HepG2 (cell line): ENCODE data around the gene VASN. TPM values are rescaled to one million over a fixed set of nuclear protein-coding genes. Genes with fewer than 3 reads are reported as not detected.

ENCODE experiments used
- ATAC-seq: fragments of 200-7000 bp; cut with Tn5 transposase; 3 replicates; pipeline ENCODE4 v1.9.1; 2020; ENCODE audit warnings: mild to moderate bottlenecking, moderate library complexity
- BruUV-seq: library from RNA; stranded (reverse); fragments of 400-500 nt; replicated peaks from 2 replicates; lab custom pipeline; 2021; lab: Mats Ljungman, UMichigan
- CTCF ChIA-PET: fragments of 300-600 bp; formaldehyde crosslinking; extraction: SDS; loops from one replicate; lab custom pipeline; 2021; ENCODE audit warnings: low total read pairs, inconsistent platforms, low intra/inter-chr PET ratio; lab: Yijun Ruan, JAX
- POLR2A ChIA-PET: fragments of 350-600 bp; sonication (Branson Sonifier 250); formaldehyde crosslinking; loops from one replicate; lab custom pipeline; 2020; ENCODE audit warnings: antibody characterized with exemption, inconsistent platforms; lab: Yijun Ruan, JAX
- DNase-seq: peaks from one replicate; pipeline ENCODE4 v3.0.0-alpha.2; 2015; ENCODE audit warnings: low spot score
- FAIRE-seq: peaks from 3 replicates; lab custom pipeline; 2011; peaks lifted over from hg19 to GRCh38; lab: Jason Lieb, UNC
- H2AFZ ChIP-seq: one replicate; pipeline ENCODE4 v1.6.1; 2011; ENCODE audit warnings: low read length, inconsistent platforms
- H3K27ac ChIP-seq: fragments of 300-600 bp; 3 replicates; pipeline ENCODE4 v1.8.0; 2011; ENCODE audit warnings: mixed run types, mild to moderate bottlenecking, mixed read lengths, low read length, inconsistent platforms; ENCODE audit not compliant: insufficient read depth; ENCODE audit errors: extremely low read length
- H3K27me3 ChIP-seq, 2 experiments: fragments of 200-600 bp in 1 of 2; 2 replicates in 1 of 2; 3 replicates in 1 of 2; pipeline versions ENCODE4 v1.6.0 to v1.8.0; 2011; ENCODE audit warnings: low read length in 2 of 2, mild to moderate bottlenecking in 2 of 2, moderate library complexity in 2 of 2, inconsistent platforms in 1 of 2; ENCODE audit not compliant: insufficient read depth in 2 of 2, control insufficient read depth in 1 of 2
- H3K36me3 ChIP-seq, 2 experiments: fragments of 200-600 bp in 1 of 2; replicated peaks in 1 of 2; 2 replicates in 1 of 2; 3 replicates in 1 of 2; pipeline versions ENCODE4 v1.5.1 to v1.8.0; 2011; ENCODE audit warnings: low read length in 2 of 2, inconsistent platforms in 1 of 2; ENCODE audit not compliant: insufficient read depth in 2 of 2, control insufficient read depth in 1 of 2
- H3K4me1 ChIP-seq: 2 replicates; pipeline ENCODE4 v1.5.1; 2012; ENCODE audit warnings: low read length, inconsistent platforms; ENCODE audit not compliant: insufficient read depth
- H3K4me2 ChIP-seq: 2 replicates; pipeline ENCODE4 v1.6.0; 2011; ENCODE audit warnings: low read depth, low read length, inconsistent platforms
- H3K4me3 ChIP-seq, 3 experiments: fragments of 200-600 bp in 1 of 3; sonication (generic), shearing (Covaris generic) in 1 of 3; replicated peaks in 1 of 3; 2 replicates each; pipeline ENCODE4 v1.5.1; 2011 to 2016; ENCODE audit warnings: low read length in 3 of 3, inconsistent platforms in 2 of 3, low read depth in 2 of 3, mild to moderate bottlenecking in 2 of 3, control low read depth in 1 of 3, mixed read lengths in 1 of 3; ENCODE audit not compliant: insufficient read depth in 1 of 3
- H3K79me2 ChIP-seq: one replicate; pipeline ENCODE4 v1.6.1; 2011; ENCODE audit warnings: low read length, inconsistent platforms; ENCODE audit not compliant: insufficient read depth
- H3K9ac ChIP-seq: 2 replicates; pipeline ENCODE4 v1.6.0; 2011; ENCODE audit warnings: mild to moderate bottlenecking, low read depth, low read length, inconsistent platforms; ENCODE audit not compliant: insufficient read depth
- H3K9me3 ChIP-seq: 2 replicates; pipeline ENCODE4 v1.5.1; 2012; ENCODE audit warnings: mild to moderate bottlenecking, low read length
- H4K20me1 ChIP-seq: 2 replicates; pipeline ENCODE4 v1.6.0; 2011; ENCODE audit warnings: inconsistent platforms, mild to moderate bottlenecking, low read length, moderate library complexity; ENCODE audit not compliant: insufficient read depth
- CBFB ChIP-seq: sonication (generic); formaldehyde crosslinking; IDR thresholded peaks from 2 replicates; pipeline ENCODE4 v1.4.0; 2020; ENCODE audit warnings: missing genetic modification reagents
- ELF3 ChIP-seq: IDR thresholded peaks from 2 replicates; pipeline ENCODE4 v1.6.1; 2016; ENCODE audit warnings: missing genetic modification reagents, missing compliant biosample characterization
- NCOA1 ChIP-seq: sonication (generic); formaldehyde crosslinking; IDR thresholded peaks from 2 replicates; pipeline ENCODE4 v1.9.0; 2021; ENCODE audit warnings: missing genetic modification reagents
- PCBP1 ChIP-seq: fragments of 200-400 bp; formaldehyde crosslinking; IDR thresholded peaks from 2 replicates; pipeline ENCODE4 v1.6.1; 2017; ENCODE audit warnings: mild to moderate bottlenecking, low read depth, low read length, borderline replicate concordance
- PLSCR1 ChIP-seq: sonication (generic); formaldehyde crosslinking; IDR thresholded peaks from 2 replicates; pipeline ENCODE4 v1.5.0; 2020; ENCODE audit warnings: missing genetic modification reagents, mild to moderate bottlenecking, borderline replicate concordance
- PRDM10 ChIP-seq: sonication (generic); formaldehyde crosslinking; IDR thresholded peaks from 2 replicates; pipeline ENCODE4 v1.4.0; 2020; ENCODE audit warnings: low read depth, missing genetic modification reagents
- RFX1 ChIP-seq: fragments of 450-650 bp; IDR thresholded peaks from 2 replicates; pipeline ENCODE4 v1.6.1; 2017
- SATB2 ChIP-seq: sonication (generic); formaldehyde crosslinking; IDR thresholded peaks from 2 replicates; pipeline ENCODE4 v1.5.0; 2020; ENCODE audit warnings: missing genetic modification reagents
- SMARCE1 ChIP-seq: fragments of 450-650 bp; IDR thresholded peaks from 2 replicates; pipeline ENCODE4 v1.6.1; 2017; ENCODE audit warnings: borderline replicate concordance
- TEAD3 ChIP-seq: optimal IDR thresholded peaks from 2 replicates; pipeline ENCODE3; 2016; ENCODE audit warnings: borderline replicate concordance
- ZBTB8A ChIP-seq: sonication (generic); formaldehyde crosslinking; IDR thresholded peaks from 2 replicates; pipeline ENCODE4 v1.4.0; 2020; ENCODE audit warnings: mild to moderate bottlenecking, low read depth, missing genetic modification reagents, borderline replicate concordance
- ZFP82 ChIP-seq: sonication (generic); formaldehyde crosslinking; IDR thresholded peaks from 2 replicates; pipeline ENCODE4 v1.5.1; 2020; ENCODE audit warnings: mild to moderate bottlenecking, missing genetic modification reagents, borderline replicate concordance
- ZNF234 ChIP-seq: sonication (generic); formaldehyde crosslinking; conservative IDR thresholded peaks from 2 replicates; pipeline ENCODE4 v1.5.1; 2020; ENCODE audit warnings: mild to moderate bottlenecking, missing genetic modification reagents
- ZNF292 ChIP-seq: sonication (generic); formaldehyde crosslinking; IDR thresholded peaks from 2 replicates; pipeline ENCODE4 v1.8.1; 2022; ENCODE audit warnings: mild to moderate bottlenecking, low read depth, missing genetic modification reagents, borderline replicate concordance
- ZNF354B ChIP-seq: sonication (generic); formaldehyde crosslinking; IDR thresholded peaks from 2 replicates; pipeline ENCODE4 v1.8.0; 2022; ENCODE audit warnings: mild to moderate bottlenecking, missing genetic modification reagents
- WGBS: methylation state at CpG from one replicate; pipeline ENCODE4 v1.1.6; 2017; ENCODE audit warnings: low lambda C conversion rate; 5-methylcytosine and 5-hydroxymethylcytosine counted together
- in situ Hi-C: cut with HindIII; loops from 2 replicates; pipeline ENCODE4 v1.10.0; 2017; ENCODE audit warnings: low pct_unique_long_range_greater_than_20kb; ENCODE audit not compliant: extremely low pct_ligation_motif_present
- intact Hi-C: fragments of 100-400 bp; cut with micrococcal nuclease; formaldehyde crosslinking; loops from one replicate; pipeline ENCODE4 v1.10.0; 2022; ENCODE audit not compliant: unreplicated experiment
- polyA plus RNA-seq, 8 experiments: library from polyadenylated mRNA; depleted of rRNA in 3 of 8; stranded (reverse) in 7 of 8; unstranded in 1 of 8; fragments of >200 nt; fragmentation: Illumina TruSeq in 4 of 8; extraction: Trizol in 4 of 8; gene quantifications; 2 replicates each; pipeline versions ENCODE4 v1.2.1 to v1.2.3, GENCODE V29; 2011 to 2016; ENCODE audit warnings: low read depth in 4 of 8, missing spikeins in 1 of 8, mixed read lengths in 1 of 8; ENCODE audit not compliant: insufficient read depth in 1 of 8
- total RNA-seq, 5 experiments: library from RNA; depleted of rRNA; stranded (reverse); fragments of >200 nt; fragmentation: Illumina TruSeq; extraction: Trizol; gene quantifications; 2 replicates each; pipeline ENCODE4 v1.2.3, GENCODE V29; 2016; ENCODE audit warnings: low read depth in 1 of 5

The VASN gene
- total and polyA plus RNA-seq, 2 of the 13 experiments (the other 11 are each of a cell fraction or from before 2014, with no cell fraction given): 8.4 to 18.2 TPM

- Histone ChIP-seq H3K27ac (no peak overlapping the region), H3K4me2 (no peak overlapping the region), H3K79me2 (no peaks in the 10 kb centered on the region), H3K9me3 (no peaks in the 10 kb centered on the region), H3K4me1 (peaks cover 44% of the 10 kb centered on the region), H3K36me3 (peaks cover 0 to 1% of the 10 kb centered on the region in 2 experiments; a peak in 1 of 5 replicates), H4K20me1 (no peaks in the 10 kb centered on the region), H3K27me3 (no peaks in the 10 kb centered on the region), H3K9ac (no peak overlapping the region), H3K4me3 (no peak overlapping the region), H2AFZ (no peak overlapping the region)
- ATAC-seq (no peak), DNase-seq (no peak), FAIRE-seq (no peak)
- intact Hi-C loops (no loop called here), in situ Hi-C loops (no loop called here)
- BruUV-seq: no TSS peak
- CTCF ChIA-PET: no interaction called here
- TF ChIP-seq SATB2 (CRISPR knock-in tag) (no peak), PCBP1 (0 out of 2 replicates have a peak, but pooled peaks have one; percentile 38)
- 91% methylated on average over 20 of the region's 37 CpGs for WGBS
- POLR2A ChIA-PET: no interaction called here
These were observed 7.2 kb upstream of the VASN start for GRCh38 chr16:4364196-4365013.

GRCh38 chr16:4365014-4365406, 6.6 kb upstream of the VASN start:
- Histone ChIP-seq H3K9me3 (no peaks in the 10 kb centered on the region), H3K4me2 (no peak overlapping the region), H3K27me3 (no peaks in the 10 kb centered on the region), H3K36me3 (peaks cover 0 to 1% of the 10 kb centered on the region in 2 experiments; a peak in 1 of 5 replicates), H2AFZ (no peak overlapping the region), H3K4me1 (peaks cover 48% of the 10 kb centered on the region), H3K4me3 (no peak overlapping the region), H3K9ac (no peak overlapping the region), H4K20me1 (no peaks in the 10 kb centered on the region), H3K79me2 (no peaks in the 10 kb centered on the region), H3K27ac (no peak overlapping the region)
- ATAC-seq (no peak), DNase-seq (no peak), FAIRE-seq (no peak)
- POLR2A ChIA-PET: no interaction called here
- BruUV-seq: no TSS peak
- CTCF ChIA-PET: no interaction called here
- TF ChIP-seq ZNF354B (CRISPR knock-in tag) (no peak), ZNF292 (CRISPR knock-in tag) (no peak), SMARCE1 (no peak), PRDM10 (no peak), ZBTB8A (CRISPR knock-in tag) (no peak), ZFP82 (CRISPR knock-in tag) (no peak), NCOA1 (CRISPR knock-in tag) (no peak), TEAD3 (CRISPR knock-in tag) (no peak), CBFB (no peak), ZNF234 (CRISPR knock-in tag) (no peak), RFX1 (no peak), PLSCR1 (CRISPR knock-in tag) (no peak), ELF3 (CRISPR knock-in tag) (no peak)
- intact Hi-C loops (no loop called here), in situ Hi-C loops (no loop called here)
- WGBS: 100% methylated on average over 3 of the region's 10 CpGs
